Measurements from ENCODE around the gene KAZN.

DNA sequence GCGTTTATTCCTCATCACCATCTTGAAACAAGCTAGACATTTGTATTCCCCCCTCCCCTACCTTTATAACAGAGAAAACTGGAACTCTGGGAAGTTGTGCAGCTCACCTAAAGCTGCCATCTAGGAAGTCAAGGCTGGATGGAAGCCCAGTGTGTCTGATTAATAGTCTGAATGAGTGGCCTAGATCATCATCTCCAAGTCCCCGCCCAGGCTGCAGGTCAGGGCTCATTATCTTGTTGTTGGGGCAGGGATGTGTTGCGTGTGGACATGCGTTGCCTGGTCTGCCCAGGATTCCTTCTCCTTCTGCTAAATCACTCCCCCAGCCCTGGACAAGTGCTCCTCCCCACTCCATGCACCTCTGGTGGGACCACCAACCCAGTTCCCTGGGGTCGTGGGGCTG, 14.7 kb upstream of the KAZN start:
- TF ChIP-seq, protein P1, sequence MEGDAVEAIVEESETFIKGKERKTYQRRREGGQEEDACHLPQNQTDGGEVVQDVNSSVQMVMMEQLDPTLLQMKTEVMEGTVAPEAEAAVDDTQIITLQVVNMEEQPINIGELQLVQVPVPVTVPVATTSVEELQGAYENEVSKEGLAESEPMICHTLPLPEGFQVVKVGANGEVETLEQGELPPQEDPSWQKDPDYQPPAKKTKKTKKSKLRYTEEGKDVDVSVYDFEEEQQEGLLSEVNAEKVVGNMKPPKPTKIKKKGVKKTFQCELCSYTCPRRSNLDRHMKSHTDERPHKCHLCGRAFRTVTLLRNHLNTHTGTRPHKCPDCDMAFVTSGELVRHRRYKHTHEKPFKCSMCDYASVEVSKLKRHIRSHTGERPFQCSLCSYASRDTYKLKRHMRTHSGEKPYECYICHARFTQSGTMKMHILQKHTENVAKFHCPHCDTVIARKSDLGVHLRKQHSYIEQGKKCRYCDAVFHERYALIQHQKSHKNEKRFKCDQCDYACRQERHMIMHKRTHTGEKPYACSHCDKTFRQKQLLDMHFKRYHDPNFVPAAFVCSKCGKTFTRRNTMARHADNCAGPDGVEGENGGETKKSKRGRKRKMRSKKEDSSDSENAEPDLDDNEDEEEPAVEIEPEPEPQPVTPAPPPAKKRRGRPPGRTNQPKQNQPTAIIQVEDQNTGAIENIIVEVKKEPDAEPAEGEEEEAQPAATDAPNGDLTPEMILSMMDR (IDR thresholded peaks at IDR 0.05; ENCODE audit: insufficient read depth, low read depth, low read length): no peak
- no peak for TF ChIP-seq EZH2 (IDR thresholded peaks at IDR 0.05; ENCODE audit: insufficient read depth, low read length)
